Astrocyte (in vitro differentiated cells and primary cell): Measurements from ENCODE around the gene NCK2. TPM values are rescaled to one million over a fixed set of nuclear protein-coding genes. Genes with fewer than 3 reads are reported as not detected.

Experiments
- DNase-seq: peaks from one replicate; pipeline ENCODE4 v3.0.0-alpha.2; 2010; ENCODE audit warnings: low read depth
- FAIRE-seq: peaks from 2 replicates; lab custom pipeline; 2011; peaks lifted over from hg19 to GRCh38; lab: Jason Lieb, UNC
- H2AFZ ChIP-seq: 2 replicates; pipeline ENCODE4 v1.6.0; 2012; ENCODE audit warnings: low read depth, low read length, inconsistent platforms
- H3K27ac ChIP-seq: 2 replicates; pipeline ENCODE4 v1.5.1; 2011; ENCODE audit warnings: low read depth, low read length, inconsistent platforms
- H3K27me3 ChIP-seq: 2 replicates; pipeline ENCODE4 v1.6.0; 2011; ENCODE audit warnings: low read length, inconsistent platforms; ENCODE audit not compliant: insufficient read depth
- H3K36me3 ChIP-seq: 2 replicates; pipeline ENCODE4 v1.5.1; 2011; ENCODE audit warnings: low read length, inconsistent platforms; ENCODE audit not compliant: insufficient read depth
- H3K4me1 ChIP-seq: 2 replicates; pipeline ENCODE4 v1.5.1; 2011; ENCODE audit warnings: low read length, inconsistent platforms; ENCODE audit not compliant: insufficient read depth
- H3K4me2 ChIP-seq: 2 replicates; pipeline ENCODE4 v1.6.0; 2012; ENCODE audit warnings: low read length, inconsistent platforms
- H3K4me3 ChIP-seq: 2 replicates; pipeline ENCODE4 v1.5.1; 2011; ENCODE audit warnings: low read depth, mild to moderate bottlenecking, low read length, inconsistent platforms; ENCODE audit not compliant: insufficient read depth
- H3K79me2 ChIP-seq: 2 replicates; pipeline ENCODE4 v1.6.0; 2012; ENCODE audit warnings: mild to moderate bottlenecking, low read length, inconsistent platforms; ENCODE audit not compliant: insufficient read depth
- H3K9ac ChIP-seq: 2 replicates; pipeline ENCODE4 v1.6.0; 2012; ENCODE audit warnings: mild to moderate bottlenecking, low read length, inconsistent platforms
- H3K9me3 ChIP-seq: 2 replicates; pipeline ENCODE4 v1.5.1; 2012; ENCODE audit warnings: low read depth, mild to moderate bottlenecking, low read length, inconsistent platforms; ENCODE audit not compliant: insufficient read depth
- H4K20me1 ChIP-seq: 2 replicates; pipeline ENCODE4 v1.6.0; 2012; ENCODE audit warnings: low read length, inconsistent platforms; ENCODE audit not compliant: insufficient read depth
- H3K27ac Mint-ChIP-seq: one replicate; pipeline ENCODE4 v1.8.0; 2021; ENCODE audit warnings: mild to moderate bottlenecking, mixed read lengths; ENCODE audit not compliant: unreplicated experiment
- H3K27me3 Mint-ChIP-seq: one replicate; pipeline ENCODE4 v1.8.0; 2021; ENCODE audit warnings: low read depth, mixed read lengths; ENCODE audit not compliant: unreplicated experiment
- H3K36me3 Mint-ChIP-seq: one replicate; pipeline ENCODE4 v1.8.0; 2021; ENCODE audit warnings: low read depth, mixed read lengths; ENCODE audit not compliant: unreplicated experiment
- H3K4me1 Mint-ChIP-seq: one replicate; pipeline ENCODE4 v1.8.0; 2021; ENCODE audit warnings: low read depth, mixed read lengths; ENCODE audit not compliant: unreplicated experiment
- H3K4me3 Mint-ChIP-seq: one replicate; pipeline ENCODE4 v1.8.0; 2021; ENCODE audit warnings: mild to moderate bottlenecking, moderate library complexity, mixed read lengths; ENCODE audit not compliant: unreplicated experiment
- H3K9me3 Mint-ChIP-seq: one replicate; pipeline ENCODE4 v1.8.0; 2021; ENCODE audit warnings: mild to moderate bottlenecking, mixed read lengths; ENCODE audit not compliant: unreplicated experiment
- CTCF ChIP-seq: IDR thresholded peaks from 2 replicates; pipeline ENCODE4 v1.5.1; 2011; ENCODE audit warnings: low read depth, mild to moderate bottlenecking, inconsistent platforms, low read length, moderate library complexity; ENCODE audit not compliant: insufficient read depth
- EZH2 ChIP-seq: IDR thresholded peaks from 2 replicates; pipeline ENCODE4 v1.6.1; 2012; ENCODE audit warnings: mild to moderate bottlenecking, low read length, inconsistent platforms; ENCODE audit not compliant: insufficient read depth
- total RNA-seq: library from RNA; stranded (reverse); gene quantifications from 2 replicates; pipeline ENCODE4 v1.2.1, GENCODE V29; 2021

NCK2 gene
- total RNA-seq, 1 donor from 2014 or later: 61.6 TPM

- peak; percentile 4 for DNase-seq
- H3K4me1 Mint-ChIP-seq: no peaks in the 10 kb centered on the region
Measured at GRCh38 chr2:105919826-105920225, 175.1 kb downstream of the NCK2 start.

GRCh38 chr2:105924271-105924670, 179.6 kb downstream of the NCK2 start:
- peaks cover 10% of the 10 kb centered on the region for H3K27me3 Mint-ChIP-seq
- no peaks in the 10 kb centered on the region for H4K20me1 ChIP-seq
- H2AFZ ChIP-seq: no peak overlapping the region
- no peak overlapping the region for H3K4me3 Mint-ChIP-seq
- H3K27me3 ChIP-seq: no peaks in the 10 kb centered on the region
- H3K4me3 ChIP-seq: no peak overlapping the region
- H3K27ac ChIP-seq: no peak overlapping the region
- H3K4me1 Mint-ChIP-seq: no peaks in the 10 kb centered on the region
- H3K79me2 ChIP-seq: no peaks in the 10 kb centered on the region
- H3K36me3 ChIP-seq: no peaks in the 10 kb centered on the region
- H3K4me2 ChIP-seq: no peak overlapping the region
- H3K9ac ChIP-seq: no peak overlapping the region
- peaks cover 7% of the 10 kb centered on the region for H3K9me3 Mint-ChIP-seq
- H3K27ac Mint-ChIP-seq: no peak overlapping the region
- no peak for TF ChIP-seq CTCF
- no peak for TF ChIP-seq EZH2
- H3K9me3 ChIP-seq: no peaks in the 10 kb centered on the region
- no peak for DNase-seq
- H3K36me3 Mint-ChIP-seq: no peaks in the 10 kb centered on the region
- H3K4me1 ChIP-seq: no peaks in the 10 kb centered on the region
- FAIRE-seq: no peak

More at GRCh38 chr2:105919826-105920225, 175.1 kb downstream of the NCK2 start:
- no peak for TF ChIP-seq EZH2
- TF ChIP-seq CTCF: no peak
- no peak overlapping the region for H3K27ac ChIP-seq
- FAIRE-seq: no peak
- Mint-ChIP-seq H3K36me3 (peaks cover 2% of the 10 kb centered on the region), H3K4me3 (no peak overlapping the region), H3K9me3 (peaks cover 8% of the 10 kb centered on the region), H3K27ac (no peak overlapping the region), H3K27me3 (peaks cover 5% of the 10 kb centered on the region)
- no peaks in the 10 kb centered on the region for H3K4me1 ChIP-seq
- H3K27me3 ChIP-seq: no peaks in the 10 kb centered on the region
- no peaks in the 10 kb centered on the region for H3K36me3 ChIP-seq
- no peak overlapping the region for H3K4me2 ChIP-seq
- H3K9ac ChIP-seq: no peak overlapping the region
- H2AFZ ChIP-seq: no peak overlapping the region
- no peaks in the 10 kb centered on the region for H4K20me1 ChIP-seq
- peaks cover 7% of the 10 kb centered on the region for H3K9me3 ChIP-seq
- no peaks in the 10 kb centered on the region for H3K79me2 ChIP-seq
- H3K4me3 ChIP-seq: no peak overlapping the region

- Histone ChIP-seq H3K27me3 (no peaks in the 10 kb centered on the region), H3K4me3 (no peak overlapping the region), H3K9me3 (no peaks in the 10 kb centered on the region), H3K9ac (no peak overlapping the region), H4K20me1 (no peaks in the 10 kb centered on the region), H2AFZ (no peak overlapping the region), H3K36me3 (no peaks in the 10 kb centered on the region), H3K27ac (no peak overlapping the region), H3K4me1 (no peaks in the 10 kb centered on the region), H3K79me2 (no peaks in the 10 kb centered on the region), H3K4me2 (no peak overlapping the region)
- no peak for FAIRE-seq
- Mint-ChIP-seq H3K27me3 (peaks cover 10% of the 10 kb centered on the region), H3K27ac (no peak overlapping the region), H3K4me3 (no peak overlapping the region), H3K36me3 (no peaks in the 10 kb centered on the region), H3K9me3 (peaks cover 7% of the 10 kb centered on the region), H3K4me1 (no peaks in the 10 kb centered on the region)
- DNase-seq: no peak
- no peak for TF ChIP-seq CTCF
- TF ChIP-seq EZH2: no peak
Measured at GRCh38 chr2:105924932-105925331, 180.2 kb downstream of the NCK2 start.
